ENCODE data around the gene LLGL2. TPM values are rescaled to one million over a fixed set of nuclear protein-coding genes. Genes with fewer than 3 reads are reported as not detected.
A peak's percentile ranks its signal among the peaks of the same experiment; 100 is the strongest.
"Not testable (repeated sequence)": the region's sequence is repeated elsewhere in the genome, so short reads cannot be mapped to it uniquely, and the experiment has no call there.

Gene LLGL2
- polyA plus RNA-seq, 1 donor, result 6.4 TPM

GRCh38 chr17:75506134-75506533 is 19.4 kb upstream of the LLGL2 start:
- DNase-seq (ENCODE audit: low read depth), result no peak

DNA sequence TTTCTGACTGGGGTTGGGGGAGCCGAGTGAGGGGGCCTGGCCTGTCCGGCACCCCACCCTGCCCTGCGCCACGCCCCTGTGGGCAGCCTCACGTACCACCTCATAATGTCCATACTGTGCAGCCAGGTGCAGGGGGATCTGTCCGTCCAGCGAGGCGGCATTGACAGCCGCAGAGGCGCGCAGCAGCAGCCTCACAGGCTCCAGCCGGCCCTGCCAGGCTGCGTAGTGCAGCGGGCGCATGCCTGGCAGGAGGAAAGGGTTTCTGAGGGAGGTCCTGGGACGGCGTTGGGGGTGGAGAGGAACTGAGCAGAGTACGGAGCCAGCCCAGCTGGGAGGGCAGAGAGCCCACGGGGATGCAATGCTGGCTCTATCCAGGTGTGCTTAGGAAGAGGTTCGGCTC is 18.6 kb upstream of the LLGL2 start:
- no peak for DNase-seq (ENCODE audit: low read depth)

DNA sequence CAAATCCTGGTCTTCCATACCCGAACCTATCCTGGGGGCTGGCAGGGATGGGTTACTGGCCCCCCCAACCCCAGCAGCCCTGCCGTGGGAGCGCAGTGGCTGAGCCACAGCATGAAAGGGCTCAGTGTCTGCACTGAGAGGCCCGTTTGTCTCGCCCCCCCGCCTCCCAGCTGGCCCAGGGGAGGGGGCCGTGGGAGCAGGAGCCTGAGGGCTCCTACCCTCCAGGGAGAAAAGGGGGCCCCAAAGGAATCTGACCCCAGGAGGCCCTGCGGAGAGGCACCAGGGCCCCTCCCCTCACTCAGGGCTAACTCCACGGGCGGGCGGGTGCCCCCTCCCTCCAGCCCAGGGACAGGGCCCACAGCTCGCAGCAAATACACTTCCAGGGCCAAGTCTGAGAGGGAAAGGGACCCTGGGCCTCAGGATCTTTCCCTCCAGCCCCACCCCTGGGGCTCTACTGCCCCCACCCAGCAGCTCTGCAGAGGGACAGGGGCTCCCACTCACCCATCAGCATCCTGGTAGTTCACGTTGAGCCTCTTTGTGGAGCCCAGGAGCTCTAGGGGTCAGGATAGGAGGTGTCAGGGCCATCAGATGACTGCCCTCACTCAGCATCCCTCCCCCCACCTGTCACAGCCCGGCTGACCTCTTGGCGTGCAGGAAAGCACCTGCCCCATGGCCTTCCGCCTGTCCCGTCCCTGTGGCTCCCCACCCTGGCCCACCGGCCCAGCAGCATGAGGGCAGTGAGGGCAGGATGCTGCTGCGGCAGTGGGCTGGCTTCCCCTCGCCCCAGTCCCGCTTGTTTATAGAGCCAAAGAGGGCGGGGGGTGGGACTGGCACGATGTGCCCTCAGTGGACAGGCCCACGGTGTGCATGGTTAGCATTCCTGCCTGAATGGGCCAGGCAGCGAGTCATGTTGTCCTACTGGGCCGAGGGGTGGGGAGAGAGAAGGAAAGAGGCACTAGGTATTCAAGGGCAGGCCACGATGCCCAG is 17.5 kb upstream of the LLGL2 start:
- DNase-seq (ENCODE audit: low read depth), result no peak

- DNase-seq (ENCODE audit: low read depth), result no peak
Observed at GRCh38 chr17:75508931-75509361, 16.6 kb upstream of the LLGL2 start.

DNA sequence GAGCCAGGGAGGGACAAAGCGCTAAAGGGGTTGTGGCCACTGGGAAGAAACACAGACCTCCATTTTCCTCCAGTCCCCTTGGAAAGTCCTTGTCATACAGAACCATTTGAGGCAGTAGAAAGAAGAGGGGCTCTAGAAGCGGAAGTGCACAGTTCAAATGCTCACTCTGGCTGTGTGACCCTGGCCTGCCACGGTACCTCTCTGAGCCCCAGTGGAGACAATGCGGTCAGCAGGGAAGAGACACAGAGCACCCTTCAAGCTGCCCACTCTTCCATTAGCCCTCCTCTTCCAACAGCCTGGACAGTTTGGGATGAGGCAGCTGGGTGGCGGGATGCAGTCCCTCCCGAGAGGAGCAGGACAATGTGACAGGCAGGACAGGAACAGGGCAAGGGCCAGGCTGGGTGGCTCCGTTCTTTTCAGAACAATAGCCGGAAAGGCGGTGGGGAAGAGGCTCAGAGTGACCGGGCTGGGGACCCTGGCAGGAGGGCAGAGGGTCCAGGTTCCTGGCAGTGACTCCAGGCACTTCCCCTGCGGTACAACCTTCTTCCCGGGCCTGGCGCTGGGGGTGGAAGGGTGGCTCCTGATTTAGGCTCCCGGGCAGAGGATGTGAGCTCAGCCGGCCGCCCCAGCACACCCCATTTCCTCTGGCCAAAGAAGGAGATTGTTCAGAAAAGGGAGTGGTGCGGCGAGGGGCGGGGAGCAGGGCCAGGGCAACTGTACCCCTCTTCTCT is 15.8 kb upstream of the LLGL2 start:
- no peak for DNase-seq (ENCODE audit: low read depth)

GRCh38 chr17:75511270-75511609 is 14.3 kb upstream of the LLGL2 start:
- no peak for DNase-seq (ENCODE audit: low read depth)

DNA sequence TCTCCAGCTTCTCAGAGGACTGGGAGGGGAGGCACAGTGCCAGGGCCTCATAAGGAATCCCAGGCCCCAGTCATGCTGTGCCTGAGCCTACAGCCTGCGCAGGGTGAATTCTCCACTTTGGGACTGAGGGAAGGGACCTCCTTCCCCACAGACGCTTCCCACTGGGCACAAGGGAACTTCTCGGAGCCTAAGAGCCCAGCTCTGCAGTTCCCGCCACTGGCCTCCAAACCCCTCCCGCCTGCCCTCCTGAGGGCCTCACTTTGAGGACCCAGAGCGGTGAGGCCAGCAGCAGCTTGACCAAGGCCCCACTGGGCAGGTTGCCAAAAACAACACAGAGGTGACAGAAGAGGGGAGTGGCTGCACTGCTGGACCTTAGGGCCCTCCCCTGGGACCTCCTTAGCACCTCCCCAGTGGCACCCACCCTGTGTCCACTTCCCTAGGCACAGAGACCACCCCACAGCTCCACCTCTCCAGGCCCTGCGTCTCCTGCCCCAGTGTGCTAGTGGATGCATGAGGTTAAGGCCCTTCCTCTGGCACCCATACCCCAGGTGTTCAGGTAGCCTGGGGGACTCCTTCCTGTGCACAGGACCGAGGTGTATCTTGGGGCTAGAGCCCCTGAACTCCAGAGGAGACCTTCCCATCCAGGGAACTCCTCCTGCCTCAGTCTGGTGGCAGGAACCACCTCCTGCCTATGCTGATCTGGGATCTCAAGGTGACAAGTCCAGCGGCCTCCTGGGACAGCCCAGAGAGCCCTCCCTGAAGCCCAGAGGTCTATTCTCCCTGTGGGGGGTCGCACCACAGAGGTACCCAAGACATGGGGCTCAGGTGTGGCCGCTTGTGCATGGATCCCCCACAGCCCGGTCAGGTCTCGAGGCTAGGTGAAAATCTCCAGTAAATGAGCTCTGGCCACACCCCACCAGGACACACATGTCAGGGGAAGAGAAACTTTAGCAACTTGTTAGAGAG is 13.6 kb upstream of the LLGL2 start:
- no peak for DNase-seq (ENCODE audit: low read depth)

DNA sequence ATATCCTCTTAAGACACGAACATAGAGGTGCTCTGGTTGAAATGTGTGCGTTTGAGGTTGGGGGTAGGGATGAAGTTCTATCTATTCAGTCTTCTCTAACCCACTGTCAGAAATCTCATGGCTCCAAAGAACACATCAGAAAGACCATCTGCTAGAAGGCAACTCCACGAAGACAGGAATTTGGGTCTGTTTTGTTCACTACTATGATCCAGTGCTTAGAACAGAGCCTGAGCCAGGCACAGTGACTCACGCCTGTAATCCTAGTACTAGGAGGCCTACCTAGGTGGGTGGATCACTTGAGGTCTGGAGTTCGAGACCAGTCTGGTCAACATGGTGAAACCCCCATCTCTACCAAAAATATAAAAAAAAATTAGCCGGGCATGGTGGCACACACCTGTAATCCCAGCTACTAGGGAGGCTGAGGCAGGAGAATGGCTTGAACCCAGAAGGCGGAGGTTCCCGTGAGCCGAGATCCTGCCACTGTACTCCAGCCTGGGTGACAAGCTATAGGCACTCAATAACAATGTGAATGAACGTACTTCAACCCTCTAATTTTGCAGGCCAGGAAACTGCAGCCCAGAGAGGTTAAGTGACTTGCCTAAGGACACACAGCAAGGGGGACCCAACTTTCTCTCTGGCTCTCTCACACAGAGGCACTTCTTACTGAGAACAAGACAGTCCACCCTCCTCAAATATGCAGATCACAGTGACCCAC is 12.4 kb upstream of the LLGL2 start:
- no peak for DNase-seq (ENCODE audit: low read depth)

DNA sequence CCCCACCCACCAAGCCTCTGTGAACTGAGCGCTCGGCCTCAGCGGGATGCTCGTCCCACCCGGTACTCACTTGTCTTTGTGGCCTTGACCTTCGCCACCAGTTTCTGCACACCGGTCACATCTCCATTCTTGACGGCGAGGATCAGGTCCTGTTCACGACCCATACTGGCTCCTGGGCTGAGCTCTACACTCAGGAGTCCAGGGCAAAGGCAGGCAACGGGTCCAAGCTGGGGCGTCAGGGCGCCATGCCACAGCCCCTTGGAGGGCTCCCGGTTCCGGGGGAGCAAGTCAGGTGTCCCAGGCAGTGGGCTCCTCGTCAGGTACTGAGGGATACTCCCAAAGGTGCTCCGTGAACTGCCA is 11.9 kb upstream of the LLGL2 start:
- no peak for DNase-seq (ENCODE audit: low read depth)

DNA sequence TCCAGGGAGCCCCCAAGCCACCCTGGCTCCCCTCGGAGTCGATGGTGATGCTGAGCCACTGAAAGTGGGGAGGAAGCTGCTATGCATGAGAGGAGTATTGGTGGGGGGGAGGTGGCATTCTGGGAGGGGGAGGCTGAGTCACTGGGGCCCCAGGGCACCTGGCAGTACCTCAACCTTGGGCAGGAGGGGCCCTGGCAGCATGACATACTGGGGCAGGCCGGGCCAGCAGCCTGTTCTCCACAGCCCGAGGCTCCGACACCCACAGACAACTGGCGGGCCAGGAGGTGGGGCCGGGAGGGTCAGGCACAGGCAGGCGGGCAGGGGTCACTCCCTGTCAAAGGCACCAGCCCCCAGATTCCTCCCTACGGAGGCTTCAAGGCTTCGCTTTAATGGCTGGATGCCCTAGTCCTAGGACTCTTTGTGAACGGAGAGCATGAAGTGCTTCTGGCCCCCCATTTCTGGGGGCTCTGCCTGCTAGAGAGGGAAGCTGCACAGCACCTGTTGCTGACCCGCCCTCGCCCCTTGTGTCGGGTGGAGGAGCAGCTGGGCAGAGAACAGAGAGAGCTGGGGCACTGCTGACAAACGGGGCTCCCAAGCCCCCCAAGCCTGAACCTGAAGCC is 11.1 kb upstream of the LLGL2 start:
- DNase-seq (ENCODE audit: low read depth), result no peak

- DNase-seq (ENCODE audit: low read depth), result no peak
Observed at GRCh38 chr17:75514919-75515495, 10.5 kb upstream of the LLGL2 start.

DNA sequence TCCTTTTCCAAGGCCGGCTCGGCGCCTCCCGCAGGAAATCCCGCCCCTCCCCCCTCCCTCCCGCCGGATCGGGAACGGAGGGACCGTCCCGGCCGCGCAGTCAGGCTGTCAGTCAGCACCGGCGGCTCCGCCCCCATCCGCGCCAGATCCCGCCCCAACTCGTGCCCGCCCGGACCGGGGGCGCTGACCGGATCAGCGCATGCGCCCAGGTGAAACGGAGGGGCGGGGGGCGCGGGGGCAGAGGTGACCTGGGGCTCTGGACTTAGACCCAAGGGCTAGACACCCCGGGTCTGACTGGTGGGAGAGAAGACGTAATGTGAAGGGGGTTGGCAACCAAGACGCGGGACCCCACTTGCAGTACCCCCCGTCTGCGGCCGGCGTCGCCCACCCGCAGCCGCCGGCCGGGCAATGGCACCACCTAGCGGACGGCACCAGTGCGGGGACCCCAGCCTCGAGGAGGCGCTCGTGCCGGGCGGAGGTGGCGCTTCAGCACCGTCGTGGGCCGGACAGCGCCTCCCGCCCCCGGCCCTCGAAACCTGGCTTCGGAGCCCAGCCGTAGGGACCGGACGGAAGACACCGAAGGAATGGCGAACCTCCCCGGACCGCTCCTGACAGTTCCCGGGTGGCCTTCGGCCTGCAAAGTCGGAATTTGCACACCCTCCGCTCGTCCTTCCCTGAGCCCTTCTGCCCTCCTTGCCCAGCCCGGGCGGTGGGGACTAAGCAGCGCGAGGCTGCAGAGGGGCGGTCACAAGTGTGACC is 9.8 kb upstream of the LLGL2 start, which contains the start of gene CASKIN2:
Gene CASKIN2, minus strand, starts transcription at position 42 of the 759 bp plus-strand sequence. CDS start 1,733 bp downstream, outside the sequence.
- DNase-seq (ENCODE audit: low read depth), result peak; percentile 65

- DNase-seq (ENCODE audit: low read depth), result peak; percentile 49
Observed at GRCh38 chr17:75516255-75516618, 9.3 kb upstream of the LLGL2 start, which contains the start of gene TSEN54. Gene TSEN54 (plus strand): TSS chr17:75516528. CDS start chr17:75516561, 33 bp downstream.

DNA sequence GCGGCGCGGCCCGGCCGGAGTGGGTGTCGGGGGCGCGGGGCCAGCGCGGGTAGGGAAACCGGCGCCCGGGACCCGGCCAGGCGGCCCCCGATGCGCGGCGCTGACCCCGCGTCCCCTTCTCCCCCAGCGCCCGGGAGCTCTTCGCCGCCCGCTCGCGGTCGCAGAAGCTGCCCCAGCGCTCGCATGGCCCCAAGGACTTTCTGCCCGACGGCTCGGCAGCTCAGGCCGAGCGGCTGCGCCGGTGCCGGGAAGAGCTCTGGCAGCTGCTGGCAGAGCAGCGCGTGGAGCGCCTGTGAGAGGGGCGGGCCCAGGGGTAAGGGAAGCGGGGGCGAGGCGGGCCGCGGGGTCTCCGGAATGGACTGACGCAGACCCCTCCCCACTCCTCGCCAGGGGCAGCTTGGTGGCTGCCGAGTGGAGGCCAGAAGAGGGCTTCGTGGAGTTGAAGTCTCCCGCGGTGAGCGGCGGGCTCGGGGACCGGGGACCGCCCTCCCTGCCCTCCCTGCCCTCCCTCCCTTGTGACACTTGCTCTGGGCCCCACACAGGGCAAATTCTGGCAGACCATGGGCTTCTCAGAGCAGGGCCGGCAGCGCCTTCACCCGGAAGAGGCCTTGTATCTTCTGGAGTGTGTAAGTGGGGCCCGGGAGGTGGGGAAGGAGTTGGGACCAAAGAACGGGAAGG is 8.7 kb upstream of the LLGL2 start:
- no peak for DNase-seq (ENCODE audit: low read depth)

DNA sequence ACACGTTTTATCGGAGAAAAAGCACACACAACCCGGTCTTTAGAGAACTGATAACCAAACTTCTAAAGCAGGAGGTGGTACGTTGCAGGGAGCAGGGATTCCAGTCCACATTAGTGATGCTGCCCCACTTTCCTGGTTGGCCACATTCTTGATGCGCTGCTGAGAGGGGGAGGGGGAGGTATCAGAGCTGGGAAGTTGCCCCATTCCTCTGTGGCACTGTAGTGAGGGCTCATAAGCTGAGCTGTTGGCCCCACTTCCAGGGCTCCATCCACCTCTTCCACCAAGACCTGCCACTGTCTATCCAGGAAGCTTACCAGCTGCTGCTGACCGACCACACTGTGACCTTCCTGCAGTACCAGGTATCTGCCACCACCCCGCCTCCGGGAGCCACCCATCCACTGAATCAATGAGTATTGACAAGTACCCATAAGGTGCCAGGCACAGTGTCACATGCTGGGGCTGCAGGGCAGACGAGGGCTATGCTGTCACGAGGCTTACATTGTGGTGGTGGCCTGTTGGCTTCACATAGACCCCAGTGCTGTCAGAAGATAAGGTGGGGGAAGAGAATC is 8.1 kb upstream of the LLGL2 start:
- no peak for DNase-seq (ENCODE audit: low read depth)

- no peak for DNase-seq (ENCODE audit: low read depth)
Observed at GRCh38 chr17:75518201-75518600, 7.3 kb upstream of the LLGL2 start.

GRCh38 chr17:75518983-75519537 is 6.4 kb upstream of the LLGL2 start:
- no peak for DNase-seq (ENCODE audit: low read depth)

GRCh38 chr17:75520413-75520812 is 5.1 kb upstream of the LLGL2 start:
- not testable (repeated sequence) for DNase-seq (ENCODE audit: low read depth)
